CD4-positive, alpha-beta T cell (primary cell): ENCODE data around the gene LY9. TPM values are rescaled to one million over a fixed set of nuclear protein-coding genes. Genes with fewer than 3 reads are reported as not detected.

Experiments
- ATAC-seq: fragments of 200-7000 bp; cut with Tn5 transposase; one replicate; pipeline ENCODE4 v1.10.0; 2022; ENCODE audit warnings: mild to moderate bottlenecking; ENCODE audit not compliant: poor library complexity
- CTCF ChIA-PET: fragments of 350-600 bp; sonication (Branson Sonifier 250); formaldehyde crosslinking; loops from one replicate; lab custom pipeline; 2021; ENCODE audit warnings: antibody characterized with exemption, inconsistent platforms; lab: Charles Lee
- POLR2A ChIA-PET: fragments of 350-600 bp; sonication (Branson Sonifier 250); formaldehyde crosslinking; loops from one replicate; lab custom pipeline; 2021; ENCODE audit warnings: antibody characterized with exemption, inconsistent platforms; lab: Charles Lee
- DNase-seq, 14 experiments: peaks; one replicate each; pipeline ENCODE4 v3.0.0-alpha.2; 2013 to 2020; ENCODE audit warnings: mixed read lengths in 2 of 14
- H3K27ac ChIP-seq, 2 donors: one replicate each; pipeline versions ENCODE4 v1.5.1 to v1.7.0; 2013; ENCODE audit warnings: low read length in 2 of 2, low read depth in 1 of 2, mild to moderate bottlenecking in 1 of 2
- H3K27me3 ChIP-seq, 2 experiments: 1 replicate in 1 of 2; 2 replicates in 1 of 2; pipeline versions ENCODE4 v1.6.1 to v1.7.0; 2013; ENCODE audit warnings: low read length in 2 of 2, control low read depth in 1 of 2, mild to moderate bottlenecking in 1 of 2, moderate library complexity in 1 of 2; ENCODE audit not compliant: insufficient read depth in 2 of 2, control insufficient read depth in 1 of 2
- H3K36me3 ChIP-seq: one replicate; pipeline ENCODE4 v1.6.1; 2013; ENCODE audit warnings: low read length, control low read depth; ENCODE audit not compliant: insufficient read depth
- H3K4me1 ChIP-seq: one replicate; pipeline ENCODE4 v1.6.1; 2013; ENCODE audit warnings: low read length, control low read depth; ENCODE audit not compliant: insufficient read depth
- H3K4me3 ChIP-seq: one replicate; pipeline ENCODE4 v1.5.1; 2013; ENCODE audit warnings: mild to moderate bottlenecking, low read length, moderate library complexity
- H3K9me3 ChIP-seq, 2 experiments: 1 replicate in 1 of 2; 2 replicates in 1 of 2; pipeline versions ENCODE4 v1.6.1 to v1.7.0; 2013; ENCODE audit warnings: low read length in 2 of 2, mild to moderate bottlenecking in 2 of 2, control low read depth in 1 of 2, moderate library complexity in 1 of 2; ENCODE audit not compliant: control insufficient read depth in 1 of 2, insufficient read depth in 1 of 2
- H3K27ac Mint-ChIP-seq: one replicate; pipeline ENCODE4 v1.8.0; 2020; ENCODE audit warnings: mixed read lengths
- H3K27me3 Mint-ChIP-seq: one replicate; pipeline ENCODE4 v1.8.0; 2021; ENCODE audit warnings: mixed read lengths
- H3K36me3 Mint-ChIP-seq: one replicate; pipeline ENCODE4 v1.8.0; 2021; ENCODE audit warnings: low read depth, mixed read lengths
- H3K4me1 Mint-ChIP-seq: one replicate; pipeline ENCODE4 v1.8.0; 2021; ENCODE audit warnings: low read depth, mixed read lengths
- H3K4me3 Mint-ChIP-seq: one replicate; pipeline ENCODE4 v1.8.0; 2020; ENCODE audit warnings: mild to moderate bottlenecking, mixed read lengths
- H3K9me3 Mint-ChIP-seq: one replicate; pipeline ENCODE4 v1.8.0; 2020; ENCODE audit warnings: mixed read lengths
- intact Hi-C, 2 experiments: fragments of 100-400 bp; cut with DNase I in 1 of 2; cut with micrococcal nuclease in 1 of 2; formaldehyde crosslinking; loops; one replicate each; pipeline versions ENCODE4 v1.15.1 to v1.9.0; 2023 to 2025; cut with DNase I, micrococcal nuclease
- total RNA-seq, 174 experiments: library from RNA in 2 of 174; stranded (reverse) in 2 of 174; gene quantifications; one replicate each; pipeline ENCODE4 v1.2.3 and lab custom pipeline; 2021 to 2026
- TF ChIP-seq, protein P1 (sequence below): fragments of 200-600 bp; IDR thresholded peaks from one replicate; pipeline ENCODE4 v1.8.0; 2022; ENCODE audit warnings: antibody characterized with exemption, mild to moderate bottlenecking

LY9 gene
- total RNA-seq, 2 experiments from 2014 or later = 124 TPM

DNA sequence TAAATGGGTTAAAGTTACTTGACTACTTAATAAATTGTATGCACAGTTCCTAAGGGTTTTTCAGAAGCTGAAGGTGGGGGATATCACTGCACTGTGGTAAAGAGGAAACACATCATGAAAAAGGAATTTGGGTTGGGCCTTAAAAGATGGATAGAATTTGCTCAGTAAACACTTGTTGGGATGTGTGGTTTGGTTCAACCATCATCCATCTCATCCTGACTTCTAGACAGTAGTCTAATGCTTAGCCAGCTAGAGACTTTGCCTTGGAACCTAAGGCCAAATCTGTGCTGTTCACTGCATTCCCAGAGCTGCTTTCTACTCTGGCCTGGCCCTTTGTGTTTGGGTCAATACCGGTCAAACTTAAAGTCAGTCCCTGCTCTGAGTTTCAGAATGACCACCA, 30.6 kb downstream of the LY9 start:
- CTCF ChIA-PET = no interaction called here
- POLR2A ChIA-PET = interaction anchor here (0.7 to 1.2 kb wide), 4 partner anchors 11 to 31 kb away, joined by 3 to 4 read pairs (median 3); partner anchors contain the start of gene LY9
- H3K9me3 Mint-ChIP-seq = no peaks in the 10 kb centered on the region
- ATAC-seq (no peak), DNase-seq (no peak)
- intact Hi-C loops = no loop called here
- H3K4me1 ChIP-seq = peaks cover 3% of the 10 kb centered on the region
- H3K4me3 ChIP-seq = no peak overlapping the region
- no peaks in the 10 kb centered on the region for H3K27me3 ChIP-seq
- peak overlapping the region; percentile 81 for H3K27ac Mint-ChIP-seq
- TF ChIP-seq, protein P1, sequence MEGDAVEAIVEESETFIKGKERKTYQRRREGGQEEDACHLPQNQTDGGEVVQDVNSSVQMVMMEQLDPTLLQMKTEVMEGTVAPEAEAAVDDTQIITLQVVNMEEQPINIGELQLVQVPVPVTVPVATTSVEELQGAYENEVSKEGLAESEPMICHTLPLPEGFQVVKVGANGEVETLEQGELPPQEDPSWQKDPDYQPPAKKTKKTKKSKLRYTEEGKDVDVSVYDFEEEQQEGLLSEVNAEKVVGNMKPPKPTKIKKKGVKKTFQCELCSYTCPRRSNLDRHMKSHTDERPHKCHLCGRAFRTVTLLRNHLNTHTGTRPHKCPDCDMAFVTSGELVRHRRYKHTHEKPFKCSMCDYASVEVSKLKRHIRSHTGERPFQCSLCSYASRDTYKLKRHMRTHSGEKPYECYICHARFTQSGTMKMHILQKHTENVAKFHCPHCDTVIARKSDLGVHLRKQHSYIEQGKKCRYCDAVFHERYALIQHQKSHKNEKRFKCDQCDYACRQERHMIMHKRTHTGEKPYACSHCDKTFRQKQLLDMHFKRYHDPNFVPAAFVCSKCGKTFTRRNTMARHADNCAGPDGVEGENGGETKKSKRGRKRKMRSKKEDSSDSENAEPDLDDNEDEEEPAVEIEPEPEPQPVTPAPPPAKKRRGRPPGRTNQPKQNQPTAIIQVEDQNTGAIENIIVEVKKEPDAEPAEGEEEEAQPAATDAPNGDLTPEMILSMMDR = no peak
- no peaks in the 10 kb centered on the region for H3K9me3 ChIP-seq
- H3K36me3 Mint-ChIP-seq = peaks cover 83% of the 10 kb centered on the region
- peak overlapping the region in 1 of 2 donors; percentile 11 for H3K27ac ChIP-seq
- H3K4me3 Mint-ChIP-seq = no peak overlapping the region
- peaks cover 45% of the 10 kb centered on the region for H3K36me3 ChIP-seq
- no peaks in the 10 kb centered on the region for H3K27me3 Mint-ChIP-seq
- H3K4me1 Mint-ChIP-seq = peaks cover 16% of the 10 kb centered on the region

GRCh38 chr1:160827418-160827817, 31.4 kb downstream of the LY9 start:
- H3K4me1 ChIP-seq = peaks cover 3% of the 10 kb centered on the region
- no peak overlapping the region for H3K27ac ChIP-seq
- H3K27me3 ChIP-seq = no peaks in the 10 kb centered on the region
- no peak overlapping the region for H3K4me3 Mint-ChIP-seq
- peaks cover 16% of the 10 kb centered on the region for H3K4me1 Mint-ChIP-seq
- peaks cover 74% of the 10 kb centered on the region for H3K36me3 Mint-ChIP-seq
- ATAC-seq = no peak
- DNase-seq = no peak
- CTCF ChIA-PET = no interaction called here
- H3K4me3 ChIP-seq = no peak overlapping the region
- intact Hi-C loops = no loop called here
- peaks cover 37% of the 10 kb centered on the region for H3K36me3 ChIP-seq
- POLR2A ChIA-PET = interaction anchor here (1.1 to 1.2 kb wide), 2 partner anchors 10 to 16 kb away, joined by 3 to 4 read pairs; no protein-coding TSS in a partner anchor
- no peaks in the 10 kb centered on the region for H3K9me3 ChIP-seq
- peak overlapping the region; percentile 81 for H3K27ac Mint-ChIP-seq
- TF ChIP-seq, protein P1 = no peak
- H3K27me3 Mint-ChIP-seq = no peaks in the 10 kb centered on the region
- no peaks in the 10 kb centered on the region for H3K9me3 Mint-ChIP-seq

DNA sequence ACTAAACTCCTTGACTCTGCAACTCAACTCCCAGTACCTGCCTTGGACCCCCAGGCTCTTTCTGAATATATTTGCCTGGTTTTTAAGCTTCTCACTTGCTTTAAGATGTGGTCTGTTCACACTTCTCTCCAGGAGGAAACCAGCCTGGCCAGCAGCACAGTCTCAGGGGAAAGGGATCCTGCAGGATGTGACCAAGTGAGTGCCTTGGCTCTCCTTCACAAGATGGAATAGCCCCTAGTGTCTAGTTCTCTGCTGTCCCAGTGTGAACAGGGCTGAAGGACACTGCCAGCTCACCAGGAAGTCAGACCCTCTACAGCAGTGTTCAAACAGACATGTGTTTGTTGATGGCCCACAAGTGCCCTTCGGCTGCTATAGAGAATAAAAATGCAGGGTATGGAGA, 33.8 kb downstream of the LY9 start:
- Mint-ChIP-seq H3K27ac (peak overlapping the region; percentile 81), H3K4me1 (peaks cover 27% of the 10 kb centered on the region), H3K27me3 (no peaks in the 10 kb centered on the region), H3K9me3 (no peaks in the 10 kb centered on the region), H3K4me3 (no peak overlapping the region), H3K36me3 (peaks cover 53% of the 10 kb centered on the region)
- H3K4me3 ChIP-seq = no peak overlapping the region
- TF ChIP-seq, protein P1 = no peak
- peaks cover 11% of the 10 kb centered on the region for H3K4me1 ChIP-seq
- H3K27me3 ChIP-seq = no peaks in the 10 kb centered on the region
- H3K9me3 ChIP-seq = no peaks in the 10 kb centered on the region
- no peak overlapping the region for H3K27ac ChIP-seq
- intact Hi-C loops = loop anchor here (1.0 to 10.0 kb wide), 6 partner anchors 52 to 265 kb away; partner anchors contain the start of gene KLHDC9 (in 1 of the 2)
- ATAC-seq (no peak), DNase-seq (no peak)
- H3K36me3 ChIP-seq = peaks cover 15% of the 10 kb centered on the region
- ChIA-PET POLR2A (interaction anchor here (1.0 to 3.5 kb wide), 2 partner anchors 34 to 103 kb away, joined by 3 to 15 read pairs; partner anchors contain the start of gene LY9), CTCF (interaction anchor here (0.8 to 3.2 kb wide), 7 partner anchors 31 to 148 kb away, joined by 3 to 25 read pairs (median 4); no protein-coding TSS in a partner anchor)
